Body of pancreas (tissue), 4 donors: ENCODE results near the gene SLC25A13.

Experiments used
- POLR2A ChIP-seq, 3 donors: fragments of 450-650 bp; IDR thresholded peaks; one replicate each; pipeline ENCODE4 v1.6.1; 2016; ENCODE audit warnings: antibody characterized with exemption in 3 of 3, mild to moderate bottlenecking in 2 of 3
- TF ChIP-seq, protein P1 (sequence below), 7 experiments: fragments of 450-650 bp in 4 of 7; fragments of 200-600 bp in 3 of 7; sonication (generic) in 3 of 7; IDR thresholded peaks; one replicate each; pipeline ENCODE4 v1.5.1; 2016 to 2019; ENCODE audit warnings: antibody characterized with exemption in 7 of 7

DNA sequence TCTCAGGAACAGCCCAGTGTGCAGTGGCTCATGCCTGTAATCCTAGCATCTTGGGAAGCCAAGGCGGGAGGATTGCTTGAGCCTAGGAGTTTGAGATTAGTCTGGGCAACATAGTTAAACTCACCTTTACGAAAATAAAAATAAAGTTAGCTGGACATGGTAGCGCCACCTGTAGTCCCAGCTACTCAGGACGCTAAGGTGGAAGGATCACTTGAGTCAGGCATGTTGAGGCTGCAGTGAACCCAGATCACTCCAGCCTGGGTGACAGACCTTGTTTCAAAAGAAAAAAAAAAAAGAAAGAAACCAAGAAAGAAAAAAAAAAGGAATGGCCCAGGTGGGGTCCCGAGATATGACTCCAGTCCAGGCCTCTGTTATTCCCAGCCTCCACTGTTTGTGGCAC, 96.6 kb downstream of the SLC25A13 start:
- TF ChIP-seq, protein P1, sequence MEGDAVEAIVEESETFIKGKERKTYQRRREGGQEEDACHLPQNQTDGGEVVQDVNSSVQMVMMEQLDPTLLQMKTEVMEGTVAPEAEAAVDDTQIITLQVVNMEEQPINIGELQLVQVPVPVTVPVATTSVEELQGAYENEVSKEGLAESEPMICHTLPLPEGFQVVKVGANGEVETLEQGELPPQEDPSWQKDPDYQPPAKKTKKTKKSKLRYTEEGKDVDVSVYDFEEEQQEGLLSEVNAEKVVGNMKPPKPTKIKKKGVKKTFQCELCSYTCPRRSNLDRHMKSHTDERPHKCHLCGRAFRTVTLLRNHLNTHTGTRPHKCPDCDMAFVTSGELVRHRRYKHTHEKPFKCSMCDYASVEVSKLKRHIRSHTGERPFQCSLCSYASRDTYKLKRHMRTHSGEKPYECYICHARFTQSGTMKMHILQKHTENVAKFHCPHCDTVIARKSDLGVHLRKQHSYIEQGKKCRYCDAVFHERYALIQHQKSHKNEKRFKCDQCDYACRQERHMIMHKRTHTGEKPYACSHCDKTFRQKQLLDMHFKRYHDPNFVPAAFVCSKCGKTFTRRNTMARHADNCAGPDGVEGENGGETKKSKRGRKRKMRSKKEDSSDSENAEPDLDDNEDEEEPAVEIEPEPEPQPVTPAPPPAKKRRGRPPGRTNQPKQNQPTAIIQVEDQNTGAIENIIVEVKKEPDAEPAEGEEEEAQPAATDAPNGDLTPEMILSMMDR (IDR thresholded peaks at IDR 0.05), result no peak
- no peak for TF ChIP-seq POLR2A (IDR thresholded peaks at IDR 0.05)
